SK-N-SH (cell line): ENCODE measurements around the gene GPR107. TPM values are rescaled to one million over a fixed set of nuclear protein-coding genes. Genes with fewer than 3 reads are reported as not detected.

Source experiments
- CTCF ChIA-PET: fragments of 300-600, 350-600 bp; formaldehyde crosslinking; extraction: SDS; loops from one replicate; lab custom pipeline; 2021; lab: Yijun Ruan, JAX
- POLR2A ChIA-PET: fragments of 350-600 bp; sonication (Branson Sonifier 250); formaldehyde crosslinking; extraction: SDS; loops from one replicate; lab custom pipeline; 2020; ENCODE audit warnings: antibody characterized with exemption, inconsistent platforms; lab: Yijun Ruan, JAX
- DNase-seq: peaks from one replicate; pipeline ENCODE4 v3.0.0; 2012
- H2AFZ ChIP-seq: fragments of 200-600 bp; sonication (generic); 2 replicates; pipeline ENCODE4 v1.8.1; 2016; ENCODE audit warnings: antibody characterized with exemption, mild to moderate bottlenecking, low read depth
- H3F3A ChIP-seq: fragments of 200-600 bp; sonication (generic); replicated peaks from 2 replicates; pipeline ENCODE3; 2016; ENCODE audit warnings: antibody characterized with exemption, mild to moderate bottlenecking; ENCODE audit not compliant: insufficient read depth
- H3K27ac ChIP-seq, 2 experiments: fragments of 200-500 bp in 1 of 2; fragments of 200-600 bp in 1 of 2; sonication (Bioruptor generic) in 1 of 2; sonication (generic), shearing (Covaris generic) in 1 of 2; 2 replicates each; pipeline versions ENCODE4 v1.5.1 to v1.6.1; 2014 to 2016; ENCODE audit warnings: low read depth in 2 of 2, inconsistent platforms in 1 of 2, low read length in 1 of 2, mild to moderate bottlenecking in 1 of 2, mixed read lengths in 1 of 2
- H3K27me3 ChIP-seq: fragments of 200-600 bp; sonication (generic), shearing (Covaris generic); 2 replicates; pipeline ENCODE4 v1.6.1; 2016; ENCODE audit warnings: mixed run types; ENCODE audit not compliant: insufficient read depth
- H3K36me3 ChIP-seq, 2 experiments: fragments of 200-500 bp in 1 of 2; fragments of 200-600 bp in 1 of 2; sonication (Bioruptor generic) in 1 of 2; sonication (generic) in 1 of 2; replicated peaks in 1 of 2; 2 replicates each; pipeline versions ENCODE3 to v1.5.1; 2014 to 2016; ENCODE audit warnings: low read length in 1 of 2, mild to moderate bottlenecking in 1 of 2; ENCODE audit not compliant: insufficient read depth in 2 of 2, control insufficient read depth in 1 of 2
- H3K4me1 ChIP-seq, 2 experiments: fragments of 200-500 bp in 1 of 2; fragments of 200-600 bp in 1 of 2; sonication (Bioruptor generic) in 1 of 2; sonication (generic), shearing (Covaris generic) in 1 of 2; 2 replicates each; pipeline versions ENCODE4 v1.5.1 to v1.6.1; 2014 to 2016; ENCODE audit warnings: low read depth in 1 of 2, low read length in 1 of 2, mixed run types in 1 of 2; ENCODE audit not compliant: insufficient read depth in 2 of 2, control insufficient read depth in 1 of 2
- H3K4me2 ChIP-seq: fragments of 200-600 bp; sonication (generic), shearing (Covaris generic); 2 replicates; pipeline ENCODE4 v1.6.1; 2017; ENCODE audit warnings: mixed run types
- H3K4me3 ChIP-seq, 2 experiments: fragments of 200-500 bp in 1 of 2; fragments of 200-600 bp in 1 of 2; sonication (Bioruptor generic) in 1 of 2; sonication (generic), shearing (Covaris generic) in 1 of 2; 2 replicates each; pipeline versions ENCODE4 v1.5.1 to v1.8.1; 2014 to 2016; ENCODE audit warnings: low read depth in 2 of 2, inconsistent platforms in 1 of 2, low read length in 1 of 2, mild to moderate bottlenecking in 1 of 2, mixed read lengths in 1 of 2, moderate library complexity in 1 of 2
- H3K79me2 ChIP-seq: fragments of 200-600 bp; sonication (generic); 2 replicates; pipeline ENCODE4 v1.8.1; 2017; ENCODE audit warnings: mild to moderate bottlenecking; ENCODE audit not compliant: insufficient read depth
- H3K9ac ChIP-seq: fragments of 200-600 bp; sonication (generic); 2 replicates; pipeline ENCODE4 v1.6.1; 2017; ENCODE audit warnings: mixed run types
- H3K9me2 ChIP-seq: fragments of 200-600 bp; sonication (generic); 2 replicates; pipeline ENCODE4 v1.6.1; 2017; ENCODE audit warnings: mixed run types
- H3K9me3 ChIP-seq: fragments of 200-600 bp; sonication (generic); 2 replicates; pipeline ENCODE4 v1.6.1; 2017; ENCODE audit warnings: mixed run types, mild to moderate bottlenecking, moderate library complexity
- H4K20me1 ChIP-seq: fragments of 200-600 bp; sonication (generic); 2 replicates; pipeline ENCODE4 v1.6.1; 2017; ENCODE audit warnings: mild to moderate bottlenecking, mixed run types; ENCODE audit not compliant: insufficient read depth
- EZH2phosphoT487 ChIP-seq: fragments of 200-600 bp; sonication (generic); IDR thresholded peaks from 2 replicates; pipeline ENCODE4 v1.6.1; 2017; ENCODE audit warnings: low read depth, mixed run types, mild to moderate bottlenecking, antibody characterized with exemption, moderate library complexity, borderline replicate concordance
- FOSL2 ChIP-seq: IDR thresholded peaks from 2 replicates; pipeline ENCODE4 v1.4.0; 2012; ENCODE audit warnings: low read depth, mild to moderate bottlenecking, moderate library complexity, borderline replicate concordance
- NFIC ChIP-seq: IDR thresholded peaks from 2 replicates; pipeline ENCODE4 v1.4.0; 2012; ENCODE audit warnings: borderline replicate concordance
- POLR2AphosphoS5 ChIP-seq: IDR thresholded peaks from 2 replicates; pipeline ENCODE4 v1.6.1; 2012; ENCODE audit warnings: low read depth, low read length
- RAD21 ChIP-seq: IDR thresholded peaks from 2 replicates; pipeline ENCODE4 v1.6.1; 2012; ENCODE audit warnings: mild to moderate bottlenecking, low read length
- RFX5 ChIP-seq: IDR thresholded peaks from 2 replicates; pipeline ENCODE4 v1.6.1; 2012; ENCODE audit warnings: mild to moderate bottlenecking, improper control_type of control experiment, low read length
- SMC3 ChIP-seq: IDR thresholded peaks from 2 replicates; pipeline ENCODE4 v1.6.1; 2012; ENCODE audit warnings: low read depth, low read length, improper control_type of control experiment
- WGBS: methylation state at CpG from one replicate; pipeline ENCODE4 v1.1.6; 2017; ENCODE audit warnings: low lambda C conversion rate; 5-methylcytosine and 5-hydroxymethylcytosine counted together
- polyA plus RNA-seq, 3 experiments: library from polyadenylated mRNA; depleted of rRNA; stranded (reverse); fragments of >200 nt; gene quantifications; 2 replicates each; pipeline ENCODE4 v1.2.3, GENCODE V29; 2012
- TF ChIP-seq, protein P1 (sequence below): fragments of 200-600 bp; sonication (generic); IDR thresholded peaks from 2 replicates; pipeline ENCODE4 v1.6.1; 2017; ENCODE audit warnings: antibody characterized with exemption, mild to moderate bottlenecking, moderate library complexity
- TF ChIP-seq, protein P2 (sequence below): IDR thresholded peaks from 2 replicates; pipeline ENCODE4; 2012

Gene GPR107
- polyA plus RNA-seq, 1 of the 3 experiments (the other 2 are of a cell fraction), result 23.0 TPM

DNA sequence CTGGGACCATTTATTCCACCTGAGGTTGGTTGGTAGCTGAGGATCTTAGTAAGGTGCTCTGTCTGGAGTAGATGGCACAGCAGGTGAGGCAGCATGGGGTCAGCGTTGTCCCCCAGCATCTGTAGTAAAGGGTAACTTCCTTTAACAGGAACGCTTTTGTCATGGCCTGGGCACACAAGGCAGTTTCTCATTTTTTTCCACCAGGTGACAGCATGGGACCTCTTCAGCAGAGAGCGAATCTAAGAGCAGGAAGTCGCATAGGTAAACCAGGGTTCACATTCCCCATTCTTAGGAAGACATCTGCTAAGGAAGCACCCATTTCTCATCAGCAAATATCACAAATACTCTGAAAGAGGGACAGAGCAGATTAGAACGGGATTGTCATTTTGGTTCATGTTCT lies 56.5 kb downstream of the GPR107 start:
- ChIA-PET POLR2A (no interaction called here), CTCF (interaction anchor here (1.2 kb wide), 1 partner anchor 126 kb away, joined by 6 read pairs; no protein-coding TSS in a partner anchor)
- peaks cover 3% of the 10 kb centered on the region for H3F3A ChIP-seq
- no peak for DNase-seq
- peaks cover 19 to 24% of the 10 kb centered on the region in 2 experiments for H3K36me3 ChIP-seq
- H3K4me2 ChIP-seq, result peak overlapping the region; percentile 58; the same call in 1 of the 2 replicates
- 90% methylated on average over 5 of the region's 5 CpGs for WGBS
- H3K27ac ChIP-seq, result peak overlapping the region in 1 of 2 experiments; percentile 87; a peak in 3 of 4 replicates
- peak overlapping the region; percentile 18; the same call in 1 of the 2 replicates for H3K9ac ChIP-seq
- peaks cover 0 to 18% of the 10 kb centered on the region in 2 experiments; a peak in 1 of 4 replicates for H3K4me1 ChIP-seq
- no peaks in the 10 kb centered on the region for H3K9me2 ChIP-seq
- no peaks in the 10 kb centered on the region for H3K9me3 ChIP-seq
- H3K4me3 ChIP-seq, result no peak overlapping the region
- no peaks in the 10 kb centered on the region for H3K79me2 ChIP-seq
- no peaks in the 10 kb centered on the region for H3K27me3 ChIP-seq
- H4K20me1 ChIP-seq, result no peaks in the 10 kb centered on the region
- no peak for TF ChIP-seq NFIC
- no peak for TF ChIP-seq RFX5
- peak; percentile 20; the same call in 1 of the 2 replicates for TF ChIP-seq SMC3
- TF ChIP-seq, protein P1, sequence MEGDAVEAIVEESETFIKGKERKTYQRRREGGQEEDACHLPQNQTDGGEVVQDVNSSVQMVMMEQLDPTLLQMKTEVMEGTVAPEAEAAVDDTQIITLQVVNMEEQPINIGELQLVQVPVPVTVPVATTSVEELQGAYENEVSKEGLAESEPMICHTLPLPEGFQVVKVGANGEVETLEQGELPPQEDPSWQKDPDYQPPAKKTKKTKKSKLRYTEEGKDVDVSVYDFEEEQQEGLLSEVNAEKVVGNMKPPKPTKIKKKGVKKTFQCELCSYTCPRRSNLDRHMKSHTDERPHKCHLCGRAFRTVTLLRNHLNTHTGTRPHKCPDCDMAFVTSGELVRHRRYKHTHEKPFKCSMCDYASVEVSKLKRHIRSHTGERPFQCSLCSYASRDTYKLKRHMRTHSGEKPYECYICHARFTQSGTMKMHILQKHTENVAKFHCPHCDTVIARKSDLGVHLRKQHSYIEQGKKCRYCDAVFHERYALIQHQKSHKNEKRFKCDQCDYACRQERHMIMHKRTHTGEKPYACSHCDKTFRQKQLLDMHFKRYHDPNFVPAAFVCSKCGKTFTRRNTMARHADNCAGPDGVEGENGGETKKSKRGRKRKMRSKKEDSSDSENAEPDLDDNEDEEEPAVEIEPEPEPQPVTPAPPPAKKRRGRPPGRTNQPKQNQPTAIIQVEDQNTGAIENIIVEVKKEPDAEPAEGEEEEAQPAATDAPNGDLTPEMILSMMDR, result peak; percentile 37
- TF ChIP-seq RAD21, result peak; percentile 55
- no peak overlapping the region for H2AFZ ChIP-seq

DNA sequence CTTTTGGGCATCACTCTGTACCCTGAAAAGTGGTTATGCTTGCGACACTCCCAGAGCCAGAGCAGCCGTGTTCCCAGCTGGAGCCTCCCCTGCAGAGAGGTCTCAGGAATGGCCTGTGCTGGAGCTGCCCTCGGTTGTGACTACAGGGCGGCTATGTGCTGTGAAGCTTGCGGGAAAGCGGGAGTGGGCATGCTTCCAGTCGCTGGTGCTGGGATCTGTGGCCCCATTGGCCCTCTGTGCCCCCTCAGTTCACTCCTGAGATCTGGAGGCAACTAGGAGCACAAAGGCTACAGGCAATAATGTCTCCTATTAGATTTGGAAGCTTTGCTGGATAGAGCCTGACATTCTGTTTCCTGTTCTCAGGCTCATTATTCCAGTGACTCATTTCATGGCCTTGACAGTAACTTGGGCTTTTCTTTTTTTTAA lies 56.9 kb downstream of the GPR107 start:
- Histone ChIP-seq H3F3A (peaks cover 3% of the 10 kb centered on the region), H3K27me3 (no peaks in the 10 kb centered on the region), H2AFZ (no peak overlapping the region), H3K4me2 (peak overlapping the region; percentile 58; the same call in 1 of the 2 replicates), H3K9me3 (no peaks in the 10 kb centered on the region), H3K4me1 (peaks cover 0 to 18% of the 10 kb centered on the region in 2 experiments; a peak in 1 of 4 replicates), H3K4me3 (no peak overlapping the region), H3K9ac (peak overlapping the region; percentile 18; the same call in 1 of the 2 replicates), H3K9me2 (no peaks in the 10 kb centered on the region), H3K79me2 (no peaks in the 10 kb centered on the region), H3K36me3 (peaks cover 20 to 25% of the 10 kb centered on the region in 2 experiments), H4K20me1 (no peaks in the 10 kb centered on the region), H3K27ac (peak overlapping the region in 1 of 2 experiments; percentile 87; a peak in 3 of 4 replicates)
- WGBS, result 50% methylated on average over 5 of the region's 7 CpGs
- ChIA-PET CTCF (interaction anchor here (1.2 kb wide), 1 partner anchor 126 kb away, joined by 6 read pairs; no protein-coding TSS in a partner anchor), POLR2A (no interaction called here)
- TF ChIP-seq FOSL2, result peak; percentile 42; the same call in 1 of the 2 replicates
- TF ChIP-seq EZH2phosphoT487, result no peak
- TF ChIP-seq, protein P2, sequence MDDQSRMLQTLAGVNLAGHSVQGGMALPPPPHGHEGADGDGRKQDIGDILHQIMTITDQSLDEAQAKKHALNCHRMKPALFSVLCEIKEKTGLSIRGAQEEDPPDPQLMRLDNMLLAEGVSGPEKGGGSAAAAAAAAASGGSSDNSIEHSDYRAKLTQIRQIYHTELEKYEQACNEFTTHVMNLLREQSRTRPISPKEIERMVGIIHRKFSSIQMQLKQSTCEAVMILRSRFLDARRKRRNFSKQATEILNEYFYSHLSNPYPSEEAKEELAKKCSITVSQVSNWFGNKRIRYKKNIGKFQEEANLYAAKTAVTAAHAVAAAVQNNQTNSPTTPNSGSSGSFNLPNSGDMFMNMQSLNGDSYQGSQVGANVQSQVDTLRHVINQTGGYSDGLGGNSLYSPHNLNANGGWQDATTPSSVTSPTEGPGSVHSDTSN, result peak; percentile 34; the same call in 1 of the 2 replicates
- TF ChIP-seq POLR2AphosphoS5, result no peak
- no peak for DNase-seq
